Pulmonary artery endothelial cell (primary cell): ENCODE measurements around the gene ALDOA. TPM values are rescaled to one million over a fixed set of nuclear protein-coding genes. Genes with fewer than 3 reads are reported as not detected.
"Not testable (repeated sequence)": the region's sequence is repeated elsewhere in the genome, so short reads cannot be mapped to it uniquely, and the experiment has no call there.

Experiments used
- DNase-seq: peaks from one replicate; pipeline ENCODE4 v3.0.0-alpha.2; 2011; ENCODE audit warnings: low read depth, low spot score
- total RNA-seq: library from RNA; depleted of rRNA; stranded (reverse); fragments of >200 nt; gene quantifications from 2 replicates; pipeline ENCODE4 v1.2.3, GENCODE V29; 2014

Gene ALDOA
- total RNA-seq, 1 donor from 2014 or later, result 602 TPM

GRCh38 chr16:30040690-30041089 lies 24.9 kb upstream of the ALDOA start:
- not testable (repeated sequence) for DNase-seq

GRCh38 chr16:30041841-30042240 lies 23.7 kb upstream of the ALDOA start:
- DNase-seq, result no peak

- DNase-seq, result no peak
Observed at GRCh38 chr16:30046178-30046577, 19.4 kb upstream of the ALDOA start.

- DNase-seq, result no peak
Observed at GRCh38 chr16:30046588-30046987, 19.0 kb upstream of the ALDOA start.

GRCh38 chr16:30049871-30050270 lies 15.7 kb upstream of the ALDOA start:
- DNase-seq, result no peak

- peak; percentile 59 for DNase-seq
Observed at GRCh38 chr16:30051518-30051917, 14.0 kb upstream of the ALDOA start.

- DNase-seq, result peak; percentile 69
Observed at GRCh38 chr16:30052671-30053372, 12.7 kb upstream of the ALDOA start.

- DNase-seq, result peak; percentile 36
Observed at GRCh38 chr16:30053376-30054015, 12.1 kb upstream of the ALDOA start.

GRCh38 chr16:30054451-30054850 lies 11.1 kb upstream of the ALDOA start:
- DNase-seq, result no peak

- no peak for DNase-seq
Observed at GRCh38 chr16:30054959-30055553, 10.5 kb upstream of the ALDOA start.

GRCh38 chr16:30060346-30060745 lies 5.2 kb upstream of the ALDOA start:
- DNase-seq, result no peak

- DNase-seq, result no peak
Observed at GRCh38 chr16:30060836-30061554, 4.6 kb upstream of the ALDOA start.

GRCh38 chr16:30063278-30063892 lies 2.2 kb upstream of the ALDOA start:
- DNase-seq, result no peak

GRCh38 chr16:30063893-30064728 lies 1.4 kb upstream of the ALDOA start:
- no peak for DNase-seq

- DNase-seq, result no peak
Observed at GRCh38 chr16:30064729-30065101, 845 bp upstream of the ALDOA start.

- no peak for DNase-seq
Observed at GRCh38 chr16:30065943-30066760, 592 bp downstream of the ALDOA start.

- DNase-seq, result no peak
Observed at GRCh38 chr16:30066761-30067583, 1.4 kb downstream of the ALDOA start.

GRCh38 chr16:30067584-30067916 lies 2.0 kb downstream of the ALDOA start:
- DNase-seq, result no peak

- no peak for DNase-seq
Observed at GRCh38 chr16:30068333-30068732, 2.8 kb downstream of the ALDOA start.
